Stomach smooth muscle (tissue), 2 donors: ENCODE results near the gene MYO5B.
"Not testable (repeated sequence)": the region's sequence is repeated elsewhere in the genome, so short reads cannot be mapped to it uniquely, and the experiment has no call there.

Source experiments
- H3K27ac ChIP-seq: one replicate; pipeline ENCODE4 v1.7.0; 2013; ENCODE audit warnings: mild to moderate bottlenecking, low read length, inconsistent platforms
- H3K27me3 ChIP-seq, 2 donors: one replicate each; pipeline ENCODE4 v1.7.0; 2013; ENCODE audit warnings: low read length in 2 of 2; ENCODE audit not compliant: insufficient read depth in 2 of 2, control insufficient read depth in 1 of 2
- H3K36me3 ChIP-seq, 2 donors: one replicate each; pipeline ENCODE4 v1.7.0; 2013; ENCODE audit warnings: low read length in 2 of 2; ENCODE audit not compliant: control insufficient read depth in 2 of 2, insufficient read depth in 2 of 2
- H3K4me1 ChIP-seq: one replicate; pipeline ENCODE4 v1.7.0; 2013; ENCODE audit warnings: low read length; ENCODE audit not compliant: control insufficient read depth, insufficient read depth
- H3K4me3 ChIP-seq, 2 donors: one replicate each; pipeline ENCODE4 v1.7.0; 2013; ENCODE audit warnings: low read length in 2 of 2
- H3K9ac ChIP-seq, 2 donors: one replicate each; pipeline ENCODE4 v1.7.0; 2013; ENCODE audit warnings: low read length in 2 of 2, mild to moderate bottlenecking in 1 of 2
- H3K9me3 ChIP-seq, 2 donors: one replicate each; pipeline ENCODE4 v1.7.0; 2013; ENCODE audit warnings: low read length in 2 of 2; ENCODE audit not compliant: control insufficient read depth in 2 of 2
- donor health status: healthy.
- donor health status: Pancreatic carcinoma.

MYO5B gene

GRCh38 chr18:49892148-49892924, 302.6 kb downstream of the MYO5B start:
- Histone ChIP-seq H3K36me3 (no peaks in the 10 kb centered on the region), H3K27ac (no peak overlapping the region), H3K9ac (no peak overlapping the region), H3K9me3 (no peaks in the 10 kb centered on the region), H3K4me1 (no peaks in the 10 kb centered on the region), H3K4me3 (no peak overlapping the region), H3K27me3 (peaks cover 0 to 4% of the 10 kb centered on the region in 2 donors)

GRCh38 chr18:49890041-49890440, 304.9 kb downstream of the MYO5B start:
- H3K4me3 ChIP-seq = no peak overlapping the region
- peaks cover 0 to 2% of the 10 kb centered on the region in 2 donors for H3K27me3 ChIP-seq
- H3K27ac ChIP-seq = no peak overlapping the region
- no peaks in the 10 kb centered on the region for H3K36me3 ChIP-seq
- H3K4me1 ChIP-seq = no peaks in the 10 kb centered on the region
- H3K9me3 ChIP-seq = no peaks in the 10 kb centered on the region
- no peak overlapping the region for H3K9ac ChIP-seq

- H3K4me1 ChIP-seq, H3K9ac ChIP-seq, H3K36me3 ChIP-seq, H3K27me3 ChIP-seq, H3K4me3 ChIP-seq, H3K9me3 ChIP-seq, H3K27ac ChIP-seq: not testable (repeated sequence)
Measured at GRCh38 chr18:49889552-49889951, 305.4 kb downstream of the MYO5B start.

- Histone ChIP-seq H3K9ac (no peak overlapping the region), H3K4me3 (no peak overlapping the region), H3K27me3 (peaks cover 0 to 2% of the 10 kb centered on the region in 2 donors), H3K36me3 (no peaks in the 10 kb centered on the region), H3K4me1 (no peaks in the 10 kb centered on the region), H3K27ac (no peak overlapping the region), H3K9me3 (no peaks in the 10 kb centered on the region)
Measured at GRCh38 chr18:49886891-49887764, 307.8 kb downstream of the MYO5B start.

GRCh38 chr18:49884959-49885358, 310.0 kb downstream of the MYO5B start:
- no peak overlapping the region for H3K27ac ChIP-seq
- no peaks in the 10 kb centered on the region for H3K36me3 ChIP-seq
- H3K4me1 ChIP-seq = no peaks in the 10 kb centered on the region
- H3K9ac ChIP-seq = no peak overlapping the region
- H3K27me3 ChIP-seq = peaks cover 0 to 2% of the 10 kb centered on the region in 2 donors
- H3K4me3 ChIP-seq = no peak overlapping the region
- H3K9me3 ChIP-seq = no peaks in the 10 kb centered on the region

- Histone ChIP-seq H3K27me3 (peaks cover 0 to 4% of the 10 kb centered on the region in 2 donors), H3K4me3 (no peak overlapping the region), H3K36me3 (no peaks in the 10 kb centered on the region), H3K9ac (no peak overlapping the region), H3K27ac (no peak overlapping the region), H3K9me3 (no peaks in the 10 kb centered on the region), H3K4me1 (no peaks in the 10 kb centered on the region)
Measured at GRCh38 chr18:49884465-49884864, 310.5 kb downstream of the MYO5B start.

- H3K9ac ChIP-seq = no peak overlapping the region
- H3K36me3 ChIP-seq = no peaks in the 10 kb centered on the region
- no peaks in the 10 kb centered on the region for H3K9me3 ChIP-seq
- H3K27ac ChIP-seq = no peak overlapping the region
- H3K27me3 ChIP-seq = peaks cover 0 to 2% of the 10 kb centered on the region in 2 donors
- H3K4me1 ChIP-seq = no peaks in the 10 kb centered on the region
- no peak overlapping the region for H3K4me3 ChIP-seq
Measured at GRCh38 chr18:49880661-49881060, 314.3 kb downstream of the MYO5B start.

- H3K4me1 ChIP-seq = no peaks in the 10 kb centered on the region
- H3K4me3 ChIP-seq = no peak overlapping the region
- H3K9ac ChIP-seq = no peak overlapping the region
- H3K9me3 ChIP-seq = no peaks in the 10 kb centered on the region
- H3K27ac ChIP-seq = no peak overlapping the region
- H3K36me3 ChIP-seq = no peaks in the 10 kb centered on the region
- H3K27me3 ChIP-seq = peaks cover 0 to 2% of the 10 kb centered on the region in 2 donors
Measured at GRCh38 chr18:49879271-49879580, 315.7 kb downstream of the MYO5B start.

GRCh38 chr18:49878567-49879270, 316.2 kb downstream of the MYO5B start:
- Histone ChIP-seq H3K27me3 (peaks cover 0 to 2% of the 10 kb centered on the region in 2 donors), H3K4me1 (no peaks in the 10 kb centered on the region), H3K9ac (no peak overlapping the region), H3K4me3 (no peak overlapping the region), H3K9me3 (no peaks in the 10 kb centered on the region), H3K27ac (no peak overlapping the region), H3K36me3 (no peaks in the 10 kb centered on the region)

- H3K27me3 ChIP-seq = peaks cover 0 to 2% of the 10 kb centered on the region in 2 donors
- H3K36me3 ChIP-seq = no peaks in the 10 kb centered on the region
- H3K9me3 ChIP-seq = no peaks in the 10 kb centered on the region
- no peak overlapping the region for H3K9ac ChIP-seq
- no peak overlapping the region for H3K27ac ChIP-seq
- no peaks in the 10 kb centered on the region for H3K4me1 ChIP-seq
- no peak overlapping the region for H3K4me3 ChIP-seq
Measured at GRCh38 chr18:49878015-49878414, 316.9 kb downstream of the MYO5B start.
